ENCODE data around the gene NNAT.

DNA sequence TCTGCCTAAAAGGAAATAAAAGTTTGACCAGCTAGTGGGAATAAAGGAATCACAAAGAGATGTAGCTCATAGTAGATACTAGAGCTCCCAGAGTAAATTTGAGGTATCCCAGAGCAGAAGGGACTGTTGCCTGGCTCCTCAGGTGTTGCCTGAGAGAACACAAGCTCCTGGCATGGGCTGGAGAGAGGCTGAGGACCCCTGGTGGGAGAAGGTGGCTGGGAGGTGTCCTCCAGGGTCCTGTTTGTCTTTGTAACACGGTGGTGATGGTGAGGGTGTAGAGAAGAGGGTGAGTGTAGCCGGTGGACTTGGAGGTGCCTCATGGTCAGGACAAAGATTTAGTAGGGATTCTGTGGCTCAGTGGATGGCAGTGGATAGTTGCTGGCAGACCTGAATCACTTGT lies 28.1 kb upstream of the NNAT start:
- TF ChIP-seq EZH2 (IDR thresholded peaks at IDR 0.05; ENCODE audit: insufficient read depth, poor library complexity, severe bottlenecking) (no peak), EZH2phosphoT487 (IDR thresholded peaks at IDR 0.05; ENCODE audit: insufficient read depth, low read depth) (no peak)

Measured in GM23248 (cell line).